ENCODE results near the gene FGF22. TPM values are rescaled to one million over a fixed set of nuclear protein-coding genes. Genes with fewer than 3 reads are reported as not detected.

Gene FGF22
- total and polyA plus RNA-seq, 10 of the 15 experiments (the other 5 are each of a cell fraction or from before 2014, with no cell fraction given), result 0.05 TPM; not detected in 9

DNA sequence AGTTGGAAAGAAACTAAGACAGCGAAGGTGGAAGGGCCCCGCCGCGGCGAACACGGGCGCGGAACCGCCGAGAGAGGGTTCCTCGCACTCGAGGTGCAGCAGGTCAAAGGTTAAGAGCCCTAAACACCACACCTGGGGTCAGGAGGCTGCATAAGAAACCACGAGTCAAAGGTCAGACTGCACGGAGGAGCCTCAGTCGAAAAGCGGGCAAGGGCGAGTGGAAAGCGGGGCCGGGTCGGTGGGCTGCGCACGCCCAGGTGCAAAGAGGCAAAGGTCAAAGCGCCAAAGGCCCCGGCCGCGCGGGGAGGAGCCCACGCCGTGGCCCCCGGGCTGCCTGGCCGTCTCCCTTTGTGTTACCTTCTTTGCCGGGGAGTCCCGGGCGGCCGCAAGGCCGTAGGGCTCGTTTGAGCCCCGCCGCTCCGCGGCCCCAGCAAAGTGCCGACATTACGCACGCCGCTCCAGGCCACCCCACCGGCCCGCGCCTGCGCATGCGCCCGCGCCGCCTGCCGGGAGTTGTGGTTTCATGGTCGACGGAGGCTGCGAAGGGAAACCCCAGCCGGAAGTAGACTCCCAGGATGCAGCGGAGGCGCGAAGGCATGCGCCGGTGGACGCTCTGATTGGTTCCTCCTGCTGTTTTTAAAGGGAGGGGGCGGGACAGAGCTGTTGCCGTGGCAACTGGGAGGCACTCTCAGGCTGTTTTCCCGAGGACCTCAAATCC lies 6.5 kb upstream of the FGF22 start, which contains the start of gene POLRMT (continued):
- TF ChIP-seq ZBTB40 (IDR thresholded peaks at IDR 0.05; ENCODE audit: borderline replicate concordance) (peak; percentile 92), NR2C1 (IDR thresholded peaks at IDR 0.05) (peak; percentile 93), MXI1 (IDR thresholded peaks at IDR 0.05; ENCODE audit: low read depth, low read length) (peak; percentile 93), LARP7 (IDR thresholded peaks at IDR 0.05) (peak; percentile 32), BCL11A (IDR thresholded peaks at IDR 0.05; ENCODE audit: low read depth, low read length) (no peak), SREBF2 (IDR thresholded peaks at IDR 0.05; ENCODE audit: low read length) (no peak; the same call in 1 of the 2 replicates), SP1 (IDR thresholded peaks at IDR 0.05; ENCODE audit: low read depth, low read length) (peak; percentile 90), CUX1 (IDR thresholded peaks at IDR 0.05; ENCODE audit: insufficient replicate concordance, low read depth, low read length) (no peak), SPI1 (IDR thresholded peaks at IDR 0.05; ENCODE audit: borderline replicate concordance, insufficient read depth, low read depth, low read length) (no peak), POLR2AphosphoS2 (IDR thresholded peaks at IDR 0.05; ENCODE audit: low read depth, low read length) (peak; percentile 32; the same call in 1 of the 2 replicates), ZNF217 (IDR thresholded peaks at IDR 0.05) (no peak), SIN3A (IDR thresholded peaks at IDR 0.05; ENCODE audit: low read depth, low read length) (peak; percentile 56; the same call in 1 of the 2 replicates), MEF2A (IDR thresholded peaks at IDR 0.05; ENCODE audit: insufficient read depth, low read depth, low read length) (no peak), IKZF1 (conservative IDR thresholded peaks at IDR 0.05) (peak; percentile 72), NRF1 (conservative IDR thresholded peaks at IDR 0.05; ENCODE audit: low read depth, low read length) (peak; percentile 79), GATAD2B (conservative IDR thresholded peaks at IDR 0.05; ENCODE audit: low read depth) (0 out of 2 replicates have a peak, but pooled peaks have one; percentile 61), SREBF1 (IDR thresholded peaks at IDR 0.05; ENCODE audit: low read length) (peak; percentile 41; the same call in 1 of the 2 replicates), ZNF24 (IDR thresholded peaks at IDR 0.05) (no peak), CBX5 (IDR thresholded peaks at IDR 0.05; ENCODE audit: low read depth) (no peak), CREM (IDR thresholded peaks at IDR 0.05; ENCODE audit: low read depth) (peak; percentile 79), NFYA (IDR thresholded peaks at IDR 0.05; ENCODE audit: borderline replicate concordance, low read depth, low read length) (no peak)
- TF ChIP-seq, protein P1, sequence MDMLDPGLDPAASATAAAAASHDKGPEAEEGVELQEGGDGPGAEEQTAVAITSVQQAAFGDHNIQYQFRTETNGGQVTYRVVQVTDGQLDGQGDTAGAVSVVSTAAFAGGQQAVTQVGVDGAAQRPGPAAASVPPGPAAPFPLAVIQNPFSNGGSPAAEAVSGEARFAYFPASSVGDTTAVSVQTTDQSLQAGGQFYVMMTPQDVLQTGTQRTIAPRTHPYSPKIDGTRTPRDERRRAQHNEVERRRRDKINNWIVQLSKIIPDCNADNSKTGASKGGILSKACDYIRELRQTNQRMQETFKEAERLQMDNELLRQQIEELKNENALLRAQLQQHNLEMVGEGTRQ (IDR thresholded peaks at IDR 0.05; ENCODE audit: borderline replicate concordance, low read depth, low read length), result no peak

Data from GM12878 (cell line).